K562 (cell line): ENCODE measurements around the gene PRXL2A.

Source experiments
- CHD2 ChIP-seq: IDR thresholded peaks from 2 replicates; pipeline ENCODE4 v1.6.1; 2011; ENCODE audit warnings: low read depth, low read length
- CTCF ChIP-seq, 3 experiments: IDR thresholded peaks in 2 of 3; conservative IDR thresholded peaks in 1 of 3; 2 replicates each; pipeline ENCODE4 v1.5.1; 2011 to 2012; ENCODE audit warnings: low read length in 3 of 3, mild to moderate bottlenecking in 3 of 3, control low read depth in 2 of 3, improper control_type of control experiment in 1 of 3, inconsistent platforms in 1 of 3, low read depth in 1 of 3, mixed read lengths in 1 of 3, moderate library complexity in 1 of 3; ENCODE audit not compliant: insufficient read depth in 2 of 3
- ESRRA ChIP-seq: fragments of 450-650 bp; IDR thresholded peaks from 2 replicates; pipeline ENCODE4 v1.6.1; 2014; ENCODE audit warnings: low read depth, mild to moderate bottlenecking, moderate library complexity, borderline replicate concordance
- EZH2 ChIP-seq: IDR thresholded peaks from 2 replicates; pipeline ENCODE4 v1.6.1; 2012; ENCODE audit warnings: low read depth, mild to moderate bottlenecking, inconsistent platforms, low read length, borderline replicate concordance
- FIP1L1 ChIP-seq: fragments of 200-400 bp; formaldehyde crosslinking; IDR thresholded peaks from 2 replicates; pipeline ENCODE4 v1.6.1; 2018; ENCODE audit warnings: mild to moderate bottlenecking, low read depth, low read length; ENCODE audit not compliant: poor library complexity, severe bottlenecking
- FOXM1 ChIP-seq, 2 experiments: fragments of 450-650 bp in 1 of 2; sonication (generic) in 1 of 2; formaldehyde crosslinking in 1 of 2; IDR thresholded peaks; 2 replicates each; pipeline versions ENCODE4 v1.6.1 to v1.9.0; 2017 to 2022; ENCODE audit warnings: low read depth in 2 of 2, mild to moderate bottlenecking in 2 of 2, missing genetic modification reagents in 1 of 2, moderate library complexity in 1 of 2
- MTA3 ChIP-seq: fragments of 450-650 bp; formaldehyde crosslinking; IDR thresholded peaks from 2 replicates; pipeline ENCODE4 v1.6.1; 2017; ENCODE audit warnings: mild to moderate bottlenecking, borderline replicate concordance
- NCOA4 ChIP-seq: fragments of 450-650 bp; IDR thresholded peaks from 2 replicates; pipeline ENCODE4 v1.6.1; 2018; ENCODE audit warnings: mild to moderate bottlenecking; ENCODE audit not compliant: partially characterized antibody
- POLR2A ChIP-seq: fragments of 450-650 bp; conservative IDR thresholded peaks from 2 replicates; pipeline ENCODE4 v1.6.1; 2016
- ZNF431 ChIP-seq: sonication (generic); formaldehyde crosslinking; IDR thresholded peaks from 2 replicates; pipeline ENCODE4 v1.8.0; 2022; ENCODE audit warnings: mild to moderate bottlenecking, missing genetic modification reagents
- TF ChIP-seq, protein P1 (sequence below), 2 experiments: fragments of 250-450 bp in 1 of 2; fragments of 450-650 bp in 1 of 2; sonication (Bioruptor Pico) in 1 of 2; IDR thresholded peaks; 2 replicates each; pipeline versions ENCODE4 v1.6.1 to v1.8.0; 2016 to 2021; ENCODE audit warnings: mild to moderate bottlenecking in 2 of 2, moderate library complexity in 2 of 2, missing compliant biosample characterization in 1 of 2, missing genetic modification characterization in 1 of 2
- TF ChIP-seq, protein P2 (sequence below): sonication (generic); formaldehyde crosslinking; IDR thresholded peaks from 2 replicates; pipeline ENCODE4 v1.9.0; 2022; ENCODE audit warnings: mild to moderate bottlenecking, missing genetic modification reagents

DNA sequence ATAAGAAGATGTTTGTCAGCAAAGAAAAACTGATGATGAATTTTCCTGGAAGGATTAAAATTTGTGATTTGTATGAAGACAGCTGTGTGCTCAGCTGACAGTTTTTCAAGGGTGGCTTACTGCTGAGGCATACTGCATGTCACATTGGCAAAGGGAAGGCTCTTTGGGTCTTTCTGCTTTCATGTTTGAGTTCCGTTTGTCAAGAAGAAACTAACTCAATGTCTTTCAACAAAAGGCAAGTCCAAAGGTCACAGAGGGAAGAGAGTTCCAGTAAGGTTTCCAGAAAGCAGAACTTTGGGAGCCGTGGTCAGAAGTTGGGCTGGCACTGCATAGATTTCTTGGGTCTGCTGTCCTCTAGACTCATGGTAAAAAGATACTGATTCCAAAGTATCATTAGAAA lies 34.8 kb upstream of the PRXL2A start:
- TF ChIP-seq FIP1L1 (no peak), EZH2 (no peak), ZNF431 (CRISPR knock-in tag) (no peak), CHD2 (no peak), FOXM1 (IDR thresholded peaks at IDR 0.05; ENCODE audit: low read depth) (no peak), FOXM1 (CRISPR knock-in tag; IDR thresholded peaks at IDR 0.05; ENCODE audit: low read depth) (no peak), ESRRA (no peak), CTCF (IDR thresholded peaks at IDR 0.05 in 2 of 3, conservative IDR thresholded peaks at IDR 0.05 in 1 of 3; ENCODE audit: insufficient read depth in 2 of 3, low read depth in 1 of 3, low read length in 3 of 3) (no peak), NCOA4 (no peak), MTA3 (no peak), POLR2A (no peak)
- TF ChIP-seq, protein P1, sequence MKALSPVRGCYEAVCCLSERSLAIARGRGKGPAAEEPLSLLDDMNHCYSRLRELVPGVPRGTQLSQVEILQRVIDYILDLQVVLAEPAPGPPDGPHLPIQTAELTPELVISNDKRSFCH (CRISPR knock-in tag; IDR thresholded peaks at IDR 0.05): no peak
- TF ChIP-seq, protein P1 (tag; IDR thresholded peaks at IDR 0.05): no peak
- TF ChIP-seq, protein P2, sequence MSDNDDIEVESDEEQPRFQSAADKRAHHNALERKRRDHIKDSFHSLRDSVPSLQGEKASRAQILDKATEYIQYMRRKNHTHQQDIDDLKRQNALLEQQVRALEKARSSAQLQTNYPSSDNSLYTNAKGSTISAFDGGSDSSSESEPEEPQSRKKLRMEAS (CRISPR knock-in tag): no peak
